Fibroblast of mammary gland (primary cell): ENCODE results near the gene SRGAP3.

Experiments used
- DNase-seq: peaks from one replicate; pipeline ENCODE4 v3.0.0-alpha.2; 2010; ENCODE audit warnings: low read depth
- H3K4me3 ChIP-seq: 2 replicates; pipeline ENCODE4 v1.5.1; 2011; ENCODE audit warnings: low read depth, mild to moderate bottlenecking, low read length, moderate library complexity; ENCODE audit not compliant: control insufficient read depth
- CTCF ChIP-seq: conservative IDR thresholded peaks from 2 replicates; pipeline ENCODE4 v1.5.1; 2011; ENCODE audit warnings: low read depth, low read length, inconsistent platforms; ENCODE audit not compliant: control insufficient read depth, insufficient read depth

The SRGAP3 gene

GRCh38 chr3:9214185-9214584, 35.3 kb downstream of the SRGAP3 start:
- no peak overlapping the region for H3K4me3 ChIP-seq
- no peak for TF ChIP-seq CTCF
- DNase-seq = no peak

- DNase-seq = no peak
- no peak overlapping the region for H3K4me3 ChIP-seq
- no peak for TF ChIP-seq CTCF
These were observed 36.3 kb downstream of the SRGAP3 start for GRCh38 chr3:9213019-9213634.

- TF ChIP-seq CTCF = no peak
- DNase-seq = peak; percentile 90
- H3K4me3 ChIP-seq = no peak overlapping the region
These were observed 38.1 kb downstream of the SRGAP3 start for GRCh38 chr3:9211155-9211950.

- DNase-seq = no peak
- H3K4me3 ChIP-seq = no peak overlapping the region
- no peak for TF ChIP-seq CTCF
These were observed 39.7 kb downstream of the SRGAP3 start for GRCh38 chr3:9209777-9210176.

- no peak for DNase-seq
- H3K4me3 ChIP-seq = no peak overlapping the region
- no peak for TF ChIP-seq CTCF
These were observed 40.8 kb downstream of the SRGAP3 start for GRCh38 chr3:9208605-9209152.

GRCh38 chr3:9207116-9207763, 42.2 kb downstream of the SRGAP3 start:
- no peak overlapping the region for H3K4me3 ChIP-seq
- no peak for DNase-seq
- no peak for TF ChIP-seq CTCF
